ENCODE results near the gene RAE1. TPM values are rescaled to one million over a fixed set of nuclear protein-coding genes. Genes with fewer than 3 reads are reported as not detected.

Gene RAE1
- total RNA-seq, 1 donor = 24.6 TPM

- H3K79me2 ChIP-seq (ENCODE audit: insufficient read depth, low read length) = no peaks in the 10 kb centered on the region
- H3K4me3 ChIP-seq (ENCODE audit: insufficient read depth, low read length) = peak within 1 kb of the TSS; percentile 71
- no peaks in the 10 kb centered on the region for H3K4me1 ChIP-seq (ENCODE audit: insufficient read depth, low read length)
- H3K27me3 ChIP-seq (ENCODE audit: insufficient read depth, low read length) = no peaks in the 10 kb centered on the region
- H3K9me3 ChIP-seq (ENCODE audit: low read depth, low read length) = no peaks in the 10 kb centered on the region
- peak; percentile 100 for DNase-seq (ENCODE audit: insufficient read length, low spot score, missing footprints)
- no peaks in the 10 kb centered on the region for H3K36me3 ChIP-seq (ENCODE audit: insufficient read depth, low read length)
- H3K27ac ChIP-seq (ENCODE audit: low read depth, low read length) = no peak within 1 kb of the TSS
- peak within 1 kb of the TSS; percentile 72 for H3K4me2 ChIP-seq (ENCODE audit: insufficient read depth, low read length)
- peak within 1 kb of the TSS; percentile 74 for H2AFZ ChIP-seq (ENCODE audit: low read length)
- TF ChIP-seq CTCF (IDR thresholded peaks at IDR 0.05; ENCODE audit: extremely low read depth, low read depth, low read length) = no peak
- peaks cover 3% of the 10 kb centered on the region for H4K20me1 ChIP-seq (ENCODE audit: insufficient read depth, low read length)
Observed at GRCh38 chr20:57390604-57391438, 39.8 kb downstream of the RAE1 start, which contains the start of gene RBM38. Gene RBM38, plus strand, starts transcription at chr20:57391396. Its CDS starts 186 bp downstream, at chr20:57391582.

GRCh38 chr20:57391439-57392301 is 40.6 kb downstream of the RAE1 start:
- H3K27ac ChIP-seq (ENCODE audit: low read depth, low read length) = no peak overlapping the region
- H3K4me3 ChIP-seq (ENCODE audit: insufficient read depth, low read length) = peak overlapping the region; percentile 71
- H3K4me1 ChIP-seq (ENCODE audit: insufficient read depth, low read length) = no peaks in the 10 kb centered on the region
- DNase-seq (ENCODE audit: insufficient read length, low spot score, missing footprints) = peak; percentile 94
- peak overlapping the region; percentile 72 for H3K4me2 ChIP-seq (ENCODE audit: insufficient read depth, low read length)
- H2AFZ ChIP-seq (ENCODE audit: low read length) = peak overlapping the region; percentile 59
- no peak for TF ChIP-seq CTCF (IDR thresholded peaks at IDR 0.05; ENCODE audit: extremely low read depth, low read depth, low read length)
- peaks cover 3% of the 10 kb centered on the region for H4K20me1 ChIP-seq (ENCODE audit: insufficient read depth, low read length)
- H3K27me3 ChIP-seq (ENCODE audit: insufficient read depth, low read length) = no peaks in the 10 kb centered on the region
- H3K9me3 ChIP-seq (ENCODE audit: low read depth, low read length) = no peaks in the 10 kb centered on the region
- H3K36me3 ChIP-seq (ENCODE audit: insufficient read depth, low read length) = no peaks in the 10 kb centered on the region
- H3K79me2 ChIP-seq (ENCODE audit: insufficient read depth, low read length) = no peaks in the 10 kb centered on the region

GRCh38 chr20:57392512-57393271 is 41.6 kb downstream of the RAE1 start:
- Histone ChIP-seq H3K4me2 (ENCODE audit: insufficient read depth, low read length) (peak overlapping the region; percentile 72), H3K4me3 (ENCODE audit: insufficient read depth, low read length) (no peak overlapping the region), H4K20me1 (ENCODE audit: insufficient read depth, low read length) (peaks cover 3% of the 10 kb centered on the region), H3K27ac (ENCODE audit: low read depth, low read length) (no peak overlapping the region), H2AFZ (ENCODE audit: low read length) (no peak overlapping the region), H3K79me2 (ENCODE audit: insufficient read depth, low read length) (no peaks in the 10 kb centered on the region), H3K9me3 (ENCODE audit: low read depth, low read length) (no peaks in the 10 kb centered on the region), H3K4me1 (ENCODE audit: insufficient read depth, low read length) (no peaks in the 10 kb centered on the region), H3K36me3 (ENCODE audit: insufficient read depth, low read length) (no peaks in the 10 kb centered on the region), H3K27me3 (ENCODE audit: insufficient read depth, low read length) (no peaks in the 10 kb centered on the region)
- peak; percentile 88 for DNase-seq (ENCODE audit: insufficient read length, low spot score, missing footprints)
- TF ChIP-seq CTCF (IDR thresholded peaks at IDR 0.05; ENCODE audit: extremely low read depth, low read depth, low read length) = no peak

Measured in osteoblast (primary cell).